ENCODE measurements around the gene LMO7.

Gene LMO7

DNA sequence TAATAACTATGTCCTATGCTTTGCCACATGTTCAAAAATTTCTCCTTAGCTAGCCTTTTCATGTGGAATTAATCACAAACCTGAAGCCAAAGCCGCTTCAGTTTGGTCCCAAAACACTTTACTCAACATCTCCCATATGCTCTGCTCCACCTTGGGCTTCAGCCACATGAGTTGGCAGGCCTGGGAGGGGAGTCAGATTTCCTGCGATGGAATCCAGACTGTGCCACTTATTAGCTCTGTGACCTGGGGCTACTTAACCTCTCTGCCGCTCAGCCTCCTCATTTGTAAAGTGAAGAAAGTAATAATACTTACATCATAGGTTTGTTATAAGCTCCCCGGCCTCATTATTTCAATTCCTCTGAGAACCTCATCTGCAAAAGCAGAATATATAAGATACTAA is 272.0 kb downstream of the LMO7 start:
- no peak for DNase-seq (ENCODE audit: extremely low spot score, insufficient read length, low read depth)
- FAIRE-seq: no peak
